BLaER1 treated with 17β-estradiol and CSF1 and Interleukin-3, amounts not matched to agents 10 nM and 100 nM (cell line): ENCODE measurements around the gene HIPK3.

ENCODE experiments used
- H3K27ac ChIP-seq, 11 experiments: shearing (Covaris generic); formaldehyde crosslinking; 2 replicates each; pipeline ENCODE4 v1.8.1; 2022
- H3K27me3 ChIP-seq, 11 experiments: shearing (Covaris generic); formaldehyde crosslinking; 2 replicates each; pipeline ENCODE4 v1.8.1; 2022
- H3K36me3 ChIP-seq, 11 experiments: shearing (Covaris generic); formaldehyde crosslinking; 2 replicates each; pipeline ENCODE4 v1.8.1; 2022
- H3K4me1 ChIP-seq, 10 experiments: shearing (Covaris generic); formaldehyde crosslinking; 2 replicates each; pipeline ENCODE4 v1.8.1; 2022
- H3K4me2 ChIP-seq, 11 experiments: shearing (Covaris generic); formaldehyde crosslinking; 2 replicates each; pipeline ENCODE4 v1.8.1; 2022
- H3K4me3 ChIP-seq, 10 experiments: shearing (Covaris generic); formaldehyde crosslinking; 2 replicates each; pipeline ENCODE4 v1.8.1; 2022
- H3K9ac ChIP-seq, 11 experiments: shearing (Covaris generic); formaldehyde crosslinking; 2 replicates each; pipeline ENCODE4 v1.8.1; 2022
- H3K9me3 ChIP-seq, 11 experiments: shearing (Covaris generic); formaldehyde crosslinking; replicated peaks in 1 of 11; 2 replicates each; pipeline ENCODE4 v1.8.1; 2022
- H4K20me1 ChIP-seq, 11 experiments: shearing (Covaris generic); formaldehyde crosslinking; 2 replicates each; pipeline ENCODE4 v1.8.1; 2022
- Cebpa-rat ChIP-seq, 11 experiments: shearing (Covaris generic); IDR thresholded peaks; 2 replicates each; pipeline ENCODE4 v1.8.1; 2022

HIPK3 gene

DNA sequence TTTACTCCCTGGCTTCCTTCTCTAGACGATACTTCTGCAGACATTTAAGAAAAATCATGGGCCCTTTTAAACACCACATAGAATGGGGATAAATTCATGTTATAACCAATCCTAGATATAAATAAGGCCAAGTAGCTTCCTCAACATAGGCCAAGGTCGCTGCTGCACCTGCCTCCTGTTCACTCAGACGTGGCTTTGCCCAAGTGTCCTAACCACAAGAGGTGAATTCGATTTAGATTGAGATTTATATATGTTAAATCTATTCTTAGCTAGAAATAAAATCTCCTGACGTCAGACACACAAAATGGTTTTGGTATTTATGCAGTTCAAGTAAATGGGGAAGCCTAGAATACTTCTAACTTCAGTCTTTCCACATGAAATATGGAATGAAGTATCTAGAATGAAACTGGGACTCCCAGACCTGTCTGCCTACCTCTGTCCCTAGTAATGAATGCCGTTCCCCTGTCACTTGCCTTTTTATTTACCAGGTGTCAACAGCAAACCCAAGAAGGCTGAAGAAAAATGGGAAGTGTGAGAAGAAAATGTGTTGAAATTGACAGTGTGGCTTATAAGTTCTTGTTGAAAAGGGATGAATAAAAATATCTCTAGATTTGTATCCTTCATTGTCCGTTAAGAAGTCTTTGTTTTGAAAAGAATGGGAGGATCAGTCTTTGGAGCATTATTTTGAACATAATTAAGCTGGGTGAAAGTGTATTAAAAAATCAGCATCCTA is 131.8 kb downstream of the HIPK3 start:
- Histone ChIP-seq H3K27ac (peak overlapping the region in 7 of 11 experiments; percentile 68 to 77 (median 75); a peak in 8 of 22 replicates), H4K20me1 (no peaks in the 10 kb centered on the region), H3K27me3 (no peaks in the 10 kb centered on the region), H3K36me3 (no peaks in the 10 kb centered on the region), H3K4me3 (no peak overlapping the region), H3K9me3 (peaks cover 11 to 26% (median 20%) of the 10 kb centered on the region in 11 experiments; a peak in 21 of 22 replicates), H3K4me2 (peak overlapping the region; percentile 39 to 88 (median 69); a peak in 21 of 22 replicates), H3K4me1 (peaks cover 24 to 50% (median 32%) of the 10 kb centered on the region in 10 experiments), H3K9ac (no peak overlapping the region)
- TF ChIP-seq Cebpa-rat (IDR thresholded peaks at IDR 0.05) = no peak

DNA sequence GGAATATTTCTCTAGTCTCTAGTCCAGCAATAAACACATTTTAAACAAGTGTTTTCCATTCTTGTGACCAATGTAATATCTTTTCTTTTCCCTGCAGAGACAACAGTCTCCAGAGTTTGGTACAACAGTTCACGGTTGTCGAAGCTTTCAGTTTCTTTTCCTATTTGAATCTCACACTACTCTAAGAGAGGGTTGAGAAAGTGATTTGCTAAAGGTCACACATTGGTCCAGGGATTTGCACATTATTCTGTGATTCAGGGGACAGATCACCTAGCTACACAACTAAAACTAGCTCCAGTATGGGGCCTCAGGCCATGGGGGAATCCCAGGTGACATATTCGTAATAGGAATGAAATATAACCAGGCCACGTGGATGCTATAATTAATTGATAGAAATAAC is 132.5 kb downstream of the HIPK3 start:
- Histone ChIP-seq H3K27me3 (no peaks in the 10 kb centered on the region), H3K36me3 (no peaks in the 10 kb centered on the region), H3K4me2 (peak overlapping the region in 7 of 11 experiments; percentile 39 to 88 (median 81); a peak in 12 of 22 replicates), H3K9ac (no peak overlapping the region), H3K4me3 (no peak overlapping the region), H3K4me1 (peaks cover 24 to 45% (median 32%) of the 10 kb centered on the region in 10 experiments), H3K9me3 (peaks cover 11 to 26% (median 20%) of the 10 kb centered on the region in 11 experiments; a peak in 21 of 22 replicates), H4K20me1 (no peaks in the 10 kb centered on the region), H3K27ac (peak overlapping the region in 1 of 11 experiments; percentile 77; a peak in 1 of 22 replicates)
- no peak for TF ChIP-seq Cebpa-rat (IDR thresholded peaks at IDR 0.05)

DNA sequence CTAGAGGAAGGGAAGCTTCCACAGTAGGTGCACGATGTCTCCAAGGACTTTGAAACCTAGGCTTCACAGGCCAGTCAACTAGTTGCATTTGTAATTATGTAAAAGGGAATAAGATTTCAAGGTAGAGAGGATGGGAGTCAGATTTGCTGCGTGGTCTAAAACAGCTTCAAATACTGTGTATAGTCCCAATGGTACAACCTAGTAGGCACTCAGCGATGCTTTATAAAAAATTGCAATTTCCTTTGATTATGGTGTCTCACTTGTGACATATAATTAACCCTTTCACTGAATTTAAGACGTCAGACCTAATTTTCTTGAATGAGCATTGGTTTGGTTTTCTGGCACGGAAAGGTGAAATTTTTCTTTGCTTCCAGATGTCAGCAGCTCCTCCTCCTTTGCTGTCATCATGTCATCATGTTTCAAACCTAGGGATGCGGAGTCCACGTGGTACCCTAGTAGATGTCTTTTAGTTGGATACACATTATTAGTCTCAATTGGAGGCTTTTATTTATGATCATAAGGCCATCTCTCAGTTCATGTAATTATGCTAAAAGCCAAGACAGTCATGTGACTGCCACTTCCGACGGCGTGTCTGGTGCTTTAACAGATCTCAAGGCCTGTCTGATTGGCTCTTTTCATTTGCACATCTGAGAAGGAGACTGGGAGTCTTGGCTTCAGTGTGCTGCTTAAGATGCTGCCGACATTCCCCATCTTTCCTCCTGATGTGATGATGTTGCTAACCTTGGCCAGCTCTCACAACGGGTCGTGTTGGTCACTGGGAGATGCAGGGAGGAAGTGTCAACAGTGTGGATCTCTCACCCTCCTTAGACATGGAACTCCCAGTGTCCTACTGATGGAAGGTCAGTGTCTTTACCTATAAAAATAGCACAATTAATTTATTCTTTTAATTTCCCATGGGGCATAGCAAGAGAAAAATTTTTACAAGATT is 134.0 kb downstream of the HIPK3 start:
- no peaks in the 10 kb centered on the region for H4K20me1 ChIP-seq
- peaks cover 0 to 13% (median 8%) of the 10 kb centered on the region in 11 experiments; a peak in 17 of 22 replicates for H3K9me3 ChIP-seq
- H3K4me2 ChIP-seq = no peak overlapping the region
- no peaks in the 10 kb centered on the region for H3K36me3 ChIP-seq
- H3K27ac ChIP-seq = no peak overlapping the region
- TF ChIP-seq Cebpa-rat (IDR thresholded peaks at IDR 0.05) = no peak
- no peak overlapping the region for H3K9ac ChIP-seq
- no peaks in the 10 kb centered on the region for H3K27me3 ChIP-seq
- H3K4me3 ChIP-seq = no peak overlapping the region
- H3K4me1 ChIP-seq = peaks cover 24 to 43% (median 32%) of the 10 kb centered on the region in 10 experiments

DNA sequence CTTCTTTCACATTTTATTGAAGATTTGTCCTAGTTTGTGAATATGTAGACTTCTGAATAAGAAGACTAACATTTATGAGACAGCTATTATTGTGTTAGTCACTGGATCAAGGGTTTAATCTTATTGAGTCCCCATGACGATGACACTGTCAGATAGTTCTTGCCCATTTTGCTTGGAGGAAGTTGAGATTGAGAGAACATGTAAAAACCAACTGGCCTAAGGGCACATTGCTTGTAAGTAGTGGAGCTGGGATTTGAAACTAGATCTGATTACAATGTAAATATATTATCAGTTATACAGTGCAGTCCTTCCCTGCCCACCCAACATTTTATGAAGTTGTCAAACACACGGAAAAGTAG is 134.7 kb downstream of the HIPK3 start:
- no peaks in the 10 kb centered on the region for H4K20me1 ChIP-seq
- no peak overlapping the region for H3K4me3 ChIP-seq
- no peak for TF ChIP-seq Cebpa-rat (IDR thresholded peaks at IDR 0.05)
- no peak overlapping the region for H3K9ac ChIP-seq
- H3K36me3 ChIP-seq = no peaks in the 10 kb centered on the region
- H3K27me3 ChIP-seq = no peaks in the 10 kb centered on the region
- H3K27ac ChIP-seq = no peak overlapping the region
- no peak overlapping the region for H3K4me2 ChIP-seq
- peaks cover 24 to 36% (median 29%) of the 10 kb centered on the region in 10 experiments for H3K4me1 ChIP-seq
- H3K9me3 ChIP-seq = peaks cover 0 to 7% (median 1%) of the 10 kb centered on the region in 11 experiments; a peak in 12 of 22 replicates

DNA sequence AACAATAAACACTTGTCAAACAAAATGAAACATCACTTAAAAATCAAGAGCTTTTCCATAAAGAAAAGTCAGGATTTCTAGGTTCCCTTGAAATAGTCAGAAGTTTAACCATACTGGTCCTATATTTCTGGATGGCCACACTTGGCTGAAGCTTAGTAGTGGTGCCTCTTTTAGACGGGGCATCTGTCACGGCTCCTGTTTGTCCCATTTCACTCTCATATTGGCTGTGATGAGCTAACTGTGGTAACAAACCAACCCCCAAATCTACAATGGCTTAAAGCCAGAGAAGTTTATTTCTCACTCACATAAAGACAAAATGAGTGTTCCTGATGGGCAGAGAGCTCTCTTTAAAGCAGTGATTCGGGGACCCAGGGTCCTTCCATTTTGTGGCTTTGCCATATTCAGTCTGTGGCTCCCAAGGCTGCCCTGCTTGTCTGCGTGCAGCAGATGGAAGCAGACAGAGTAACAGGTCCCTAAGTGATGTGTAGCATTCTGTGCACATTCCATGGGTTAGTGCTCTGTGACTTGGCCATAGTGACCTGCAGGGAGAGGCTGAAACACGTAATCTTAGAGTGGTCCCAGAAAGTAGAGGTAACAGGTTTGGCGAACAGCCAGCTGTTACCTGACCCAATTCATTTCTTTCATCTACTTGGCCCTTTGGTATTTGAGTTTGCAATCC is 137.4 kb downstream of the HIPK3 start:
- H3K27me3 ChIP-seq = no peaks in the 10 kb centered on the region
- H3K9ac ChIP-seq = no peak overlapping the region
- H3K27ac ChIP-seq = no peak overlapping the region
- H3K9me3 ChIP-seq = no peaks in the 10 kb centered on the region; a peak in 1 of 22 replicates
- TF ChIP-seq Cebpa-rat (IDR thresholded peaks at IDR 0.05) = no peak
- H3K4me1 ChIP-seq = peaks cover 0 to 10% (median 2%) of the 10 kb centered on the region in 10 experiments; a peak in 15 of 20 replicates
- H3K4me2 ChIP-seq = no peak overlapping the region
- no peaks in the 10 kb centered on the region for H4K20me1 ChIP-seq
- no peak overlapping the region for H3K4me3 ChIP-seq
- no peaks in the 10 kb centered on the region for H3K36me3 ChIP-seq

DNA sequence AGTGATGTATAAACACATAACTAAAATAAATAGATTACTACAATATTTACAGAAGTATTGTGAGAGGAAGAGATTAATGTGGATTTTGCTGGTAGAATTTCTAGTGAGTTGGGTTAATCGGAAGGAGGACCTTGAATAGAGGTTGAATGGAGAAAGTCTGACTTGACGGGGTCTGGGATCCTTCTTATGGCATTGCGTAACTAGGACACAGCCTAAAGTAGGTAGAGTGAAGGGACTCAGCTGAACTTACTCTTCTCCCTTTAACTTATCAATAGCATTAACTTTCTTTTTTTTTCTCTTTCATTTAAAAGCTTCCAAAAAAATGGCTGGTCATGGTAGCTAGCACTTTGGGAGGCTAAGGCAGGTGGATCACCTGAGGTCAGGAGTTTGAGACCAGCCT is 139.2 kb downstream of the HIPK3 start:
- Histone ChIP-seq H3K9ac (no peak overlapping the region), H3K9me3 (no peaks in the 10 kb centered on the region), H3K27me3 (no peaks in the 10 kb centered on the region), H3K4me1 (no peaks in the 10 kb centered on the region), H4K20me1 (no peaks in the 10 kb centered on the region), H3K4me2 (no peak overlapping the region), H3K36me3 (no peaks in the 10 kb centered on the region), H3K27ac (no peak overlapping the region), H3K4me3 (no peak overlapping the region)
- peak in 1 of 11 experiments; percentile 37; a peak in 1 of 22 replicates for TF ChIP-seq Cebpa-rat (IDR thresholded peaks at IDR 0.05)

DNA sequence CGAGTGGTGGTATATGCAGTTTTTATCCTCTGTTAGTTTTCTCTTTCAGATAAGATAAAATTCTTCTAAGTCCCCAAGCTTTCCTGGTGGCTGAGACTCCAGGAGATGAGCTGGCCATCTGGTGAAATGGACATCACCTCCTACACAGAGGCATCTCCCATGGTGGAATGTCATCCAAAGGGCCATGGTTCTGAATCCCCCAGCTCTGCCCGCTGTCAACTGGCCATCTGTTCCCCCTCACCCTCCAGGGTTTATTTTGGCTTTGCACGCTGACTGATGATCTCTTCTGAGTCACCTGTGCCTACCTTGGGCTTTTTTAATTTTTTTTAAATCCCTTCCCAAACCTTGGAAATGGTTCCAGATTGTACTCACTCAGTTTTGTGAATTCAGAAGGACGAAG is 142.2 kb downstream of the HIPK3 start:
- Histone ChIP-seq H3K9ac (no peak overlapping the region), H3K4me2 (no peak overlapping the region), H3K4me3 (no peak overlapping the region), H3K9me3 (no peaks in the 10 kb centered on the region), H4K20me1 (no peaks in the 10 kb centered on the region), H3K4me1 (peaks cover 0 to 14% (median 8%) of the 10 kb centered on the region in 10 experiments; a peak in 12 of 20 replicates), H3K27ac (no peak overlapping the region), H3K36me3 (no peaks in the 10 kb centered on the region), H3K27me3 (no peaks in the 10 kb centered on the region)
- TF ChIP-seq Cebpa-rat (IDR thresholded peaks at IDR 0.05) = no peak

DNA sequence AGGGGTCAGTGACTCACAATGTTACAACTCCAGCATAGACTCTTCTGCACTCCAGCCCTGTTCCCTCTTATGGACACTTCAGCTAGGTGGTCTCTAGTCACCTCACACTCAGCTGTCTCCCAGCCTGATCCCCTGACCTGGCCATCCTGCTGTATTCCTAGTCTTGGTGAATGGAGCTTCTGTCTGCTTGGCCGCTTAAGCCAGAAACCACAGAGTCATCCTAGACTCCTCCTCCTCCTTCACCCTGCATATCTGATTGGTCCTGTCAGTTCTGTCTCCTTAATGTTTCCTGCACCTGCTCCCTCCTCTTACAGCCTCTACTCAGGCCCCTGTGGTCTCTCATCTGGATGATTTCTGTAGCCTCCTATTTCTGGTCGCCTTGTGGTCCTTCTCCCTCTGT is 144.9 kb downstream of the HIPK3 start:
- TF ChIP-seq Cebpa-rat (IDR thresholded peaks at IDR 0.05) = no peak
- H3K4me2 ChIP-seq = peak overlapping the region in 5 of 11 experiments; percentile 3 to 37 (median 7); a peak in 8 of 22 replicates
- H3K9ac ChIP-seq = no peak overlapping the region
- no peak overlapping the region for H3K4me3 ChIP-seq
- peaks cover 0 to 14% (median 8%) of the 10 kb centered on the region in 10 experiments; a peak in 12 of 20 replicates for H3K4me1 ChIP-seq
- no peaks in the 10 kb centered on the region for H3K36me3 ChIP-seq
- H3K27me3 ChIP-seq = no peaks in the 10 kb centered on the region
- no peaks in the 10 kb centered on the region for H3K9me3 ChIP-seq
- no peaks in the 10 kb centered on the region for H4K20me1 ChIP-seq
- no peak overlapping the region for H3K27ac ChIP-seq
